Measurements from ENCODE around the gene NRAS.
A peak's percentile ranks its signal among the peaks of the same experiment; 100 is the strongest.

NRAS gene

DNA sequence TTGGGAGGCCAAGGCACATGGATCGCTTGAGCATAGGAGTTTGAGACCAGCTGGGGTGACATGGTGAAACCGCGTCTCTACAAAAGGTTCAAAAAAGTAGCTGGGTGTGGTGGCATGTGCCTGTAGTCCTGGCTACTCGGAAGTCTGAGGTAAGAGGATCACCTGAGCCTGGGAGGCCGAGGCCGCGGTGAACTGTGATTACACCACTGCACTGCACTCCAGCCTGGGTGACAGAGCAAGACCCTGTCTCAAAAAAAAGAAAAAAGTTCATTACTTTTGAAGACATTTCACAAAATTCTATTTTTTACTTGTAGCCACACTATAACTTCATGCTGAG is 44.7 kb downstream of the NRAS start:
- FAIRE-seq, result no peak

GRCh38 chr1:114671011-114671938 is 45.3 kb downstream of the NRAS start:
- FAIRE-seq, result peak; percentile 90

GRCh38 chr1:114670083-114671010 is 46.2 kb downstream of the NRAS start:
- FAIRE-seq, result no peak

- no peak for FAIRE-seq
Observed at GRCh38 chr1:114669562-114670082, 46.9 kb downstream of the NRAS start, which contains the start of gene DENND2C. Gene DENND2C (minus strand): TSS chr1:114670049. CDS start chr1:114625984, 44,065 bp downstream.

DNA sequence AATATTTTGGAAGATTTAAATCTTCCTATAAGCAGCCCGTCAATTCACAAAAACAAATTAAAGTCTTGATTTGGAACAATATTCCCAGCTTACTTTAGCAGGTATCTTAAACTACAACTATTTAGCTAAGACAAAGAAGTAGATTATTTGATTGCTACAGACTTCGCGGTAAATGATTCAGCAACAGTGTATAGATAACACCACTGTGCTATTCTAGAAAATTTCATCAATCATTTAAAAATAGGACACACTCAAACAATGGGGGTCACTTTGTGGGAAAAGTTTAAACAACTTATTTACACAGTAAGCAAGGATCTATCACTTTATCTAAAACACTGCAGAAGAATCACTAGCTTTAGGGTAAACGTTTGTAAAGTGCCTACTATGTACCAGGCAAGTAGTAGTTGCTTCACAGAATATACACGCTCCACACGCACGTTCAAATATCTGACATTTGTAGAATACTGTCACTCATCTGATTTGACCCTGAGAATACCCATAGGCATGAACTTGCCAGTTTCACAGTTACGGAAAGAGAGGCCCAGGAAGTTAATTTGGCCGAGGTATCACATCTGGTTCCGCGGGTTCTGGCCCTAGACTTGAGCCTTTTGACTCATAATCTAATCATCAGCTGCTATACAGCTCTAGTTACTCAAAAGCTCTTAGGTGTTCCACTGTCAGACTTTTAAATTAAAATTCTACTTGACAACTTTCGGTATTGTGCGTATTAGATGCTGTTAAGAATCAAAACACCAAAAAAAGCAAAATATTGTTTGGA is 47.6 kb downstream of the NRAS start:
- FAIRE-seq, result no peak

DNA sequence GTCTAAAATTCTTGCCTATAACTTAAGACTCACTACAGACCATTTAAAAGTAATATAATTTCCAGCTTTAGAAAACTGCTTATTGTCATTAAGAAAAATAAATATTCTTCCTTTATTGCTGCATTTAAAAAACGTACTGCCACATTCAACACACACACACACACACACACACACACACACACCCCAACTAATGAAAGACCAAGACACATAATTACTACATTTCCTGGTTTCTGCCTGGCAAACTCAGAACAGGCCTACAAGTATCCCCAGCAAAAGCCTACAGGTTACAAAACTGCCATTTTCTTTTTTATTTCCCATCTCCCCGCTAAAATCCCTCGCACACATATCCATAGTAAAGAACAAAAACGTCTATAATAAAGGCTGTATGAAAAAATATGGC is 48.2 kb downstream of the NRAS start:
- FAIRE-seq, result no peak

- no peak for FAIRE-seq
Observed at GRCh38 chr1:114666954-114667353, 49.6 kb downstream of the NRAS start.

GRCh38 chr1:114660238-114660637 is 56.3 kb downstream of the NRAS start:
- no peak for FAIRE-seq

All from A204.1 (cell line).